OCI-LY7 (cell line): Measurements from ENCODE around the gene ARHGEF25.

Experiments
- CTCF ChIP-seq: fragments of 200-600 bp; sonication (generic); conservative IDR thresholded peaks from 2 replicates; pipeline ENCODE4 v1.5.1; 2014; ENCODE audit warnings: mild to moderate bottlenecking, antibody characterized with exemption, low read length, moderate library complexity, mixed read lengths
- EZH2phosphoT487 ChIP-seq: fragments of 200-600 bp; sonication (generic); IDR thresholded peaks from 2 replicates; pipeline ENCODE4 v1.6.1; 2018; ENCODE audit warnings: low read depth, borderline replicate concordance, mild to moderate bottlenecking, mixed run types, antibody characterized with exemption, low read length, moderate library complexity, mixed read lengths

DNA sequence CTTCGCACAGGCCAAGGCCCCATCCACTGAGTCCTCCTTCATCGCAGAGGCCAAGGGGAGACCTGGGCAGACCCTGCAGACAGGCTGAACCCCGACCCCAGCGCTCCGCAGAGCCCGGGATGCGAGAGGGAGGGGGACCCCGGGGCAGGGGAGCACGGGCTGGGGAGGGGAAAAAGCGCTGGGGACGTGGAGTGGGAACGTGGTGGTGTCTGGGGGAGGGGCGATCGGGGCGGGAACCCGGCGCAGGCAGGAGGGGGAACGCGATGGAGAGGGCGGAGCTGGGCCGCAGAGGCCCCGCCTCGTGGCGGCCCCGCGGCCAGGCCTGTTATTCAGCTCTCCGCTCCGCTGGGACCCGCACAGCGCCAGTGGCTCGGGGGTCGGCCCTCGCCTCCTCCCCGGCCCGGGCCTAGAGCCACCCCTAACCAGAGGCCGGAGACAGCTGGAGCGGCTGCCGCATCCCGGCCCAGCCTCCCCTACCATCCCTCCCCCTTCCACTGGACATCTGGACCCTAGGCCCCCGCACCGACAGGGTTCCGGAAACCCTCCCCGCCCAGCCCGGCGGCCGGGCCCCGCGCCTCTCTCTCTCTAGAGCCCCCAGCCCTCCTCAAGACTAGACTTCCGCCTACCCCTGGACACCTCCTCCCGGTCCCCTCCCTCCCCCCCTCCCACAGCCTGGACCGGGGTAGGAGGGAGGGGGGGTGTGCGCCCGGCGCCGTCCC is at the start of gene ARHGEF25:
- no peak for TF ChIP-seq CTCF
- no peak for TF ChIP-seq EZH2phosphoT487
